ENCODE results near the gene GALNT10.

GRCh38 chr5:154430961-154431630 lies 240.6 kb downstream of the GALNT10 start:
- TF ChIP-seq FOSL1 (IDR thresholded peaks at IDR 0.05; ENCODE audit: low read depth) (no peak), EZH2phosphoT487 (IDR thresholded peaks at IDR 0.05; ENCODE audit: borderline replicate concordance) (no peak)

Data from HCT116 (cell line).